ENCODE measurements around the gene GPN3. TPM values are rescaled to one million over a fixed set of nuclear protein-coding genes. Genes with fewer than 3 reads are reported as not detected.

Gene GPN3
- total and polyA plus RNA-seq, 2 of the 13 experiments (the other 11 are each of a cell fraction or from before 2014, with no cell fraction given), result 28.7 to 29.5 TPM

GRCh38 chr12:110501752-110502738 lies 34.0 kb upstream of the GPN3 start, which contains the start of the genes RAD9B and VPS29 (continued):
- peak; percentile 86 for TF ChIP-seq ZNF572 (CRISPR knock-in tag; IDR thresholded peaks at IDR 0.05)
- no peak for TF ChIP-seq ZNF3 (CRISPR knock-in tag; IDR thresholded peaks at IDR 0.05)
- TF ChIP-seq MBNL3 (CRISPR knock-in tag; conservative IDR thresholded peaks at IDR 0.05), result no peak
- peak; percentile 95 for TF ChIP-seq ZSCAN21 (CRISPR knock-in tag; IDR thresholded peaks at IDR 0.05; ENCODE audit: borderline replicate concordance)
- TF ChIP-seq EED (CRISPR knock-in tag; IDR thresholded peaks at IDR 0.05), result peak; percentile 91
- peak; percentile 100 for TF ChIP-seq ZNF687 (CRISPR knock-in tag; IDR thresholded peaks at IDR 0.05)
- peak; percentile 93; the same call in 1 of the 2 replicates for TF ChIP-seq MXD3 (CRISPR knock-in tag; IDR thresholded peaks at IDR 0.05)
- TF ChIP-seq PHF5A (CRISPR knock-in tag; IDR thresholded peaks at IDR 0.05; ENCODE audit: low read depth, unreplicated experiment), result peak; percentile 40
- TF ChIP-seq ZNF773 (CRISPR knock-in tag; IDR thresholded peaks at IDR 0.05; ENCODE audit: borderline replicate concordance), result peak; percentile 21; the same call in 1 of the 2 replicates
- peak; percentile 89 for TF ChIP-seq ZBTB2 (CRISPR knock-in tag; IDR thresholded peaks at IDR 0.05; ENCODE audit: low read depth)
- TF ChIP-seq ZNF333 (CRISPR knock-in tag; IDR thresholded peaks at IDR 0.05; ENCODE audit: borderline replicate concordance), result peak; percentile 81
- no peak for TF ChIP-seq CCAR2 (optimal IDR thresholded peaks at IDR 0.05; ENCODE audit: low read depth, low read length)
- TF ChIP-seq ZNF317 (CRISPR knock-in tag; IDR thresholded peaks at IDR 0.05), result peak; percentile 92
- no peak for TF ChIP-seq ZNF7 (CRISPR knock-in tag; IDR thresholded peaks at IDR 0.05)
- peak; percentile 97 for TF ChIP-seq ARNT2 (CRISPR knock-in tag; IDR thresholded peaks at IDR 0.05; ENCODE audit: low read depth)
- peak; percentile 91 for TF ChIP-seq NFKBIZ (CRISPR knock-in tag; IDR thresholded peaks at IDR 0.05)
- no peak; the same call in 1 of the 2 replicates for TF ChIP-seq KLF6 (CRISPR knock-in tag; IDR thresholded peaks at IDR 0.05)
- TF ChIP-seq ZNF350 (CRISPR knock-in tag; IDR thresholded peaks at IDR 0.05; ENCODE audit: borderline replicate concordance, low read depth), result peak; percentile 93
- TF ChIP-seq PPARG (CRISPR knock-in tag; conservative IDR thresholded peaks at IDR 0.05), result peak; percentile 75; the same call in 1 of the 2 replicates
- peak; percentile 99 for TF ChIP-seq ZFP36L1 (CRISPR knock-in tag; IDR thresholded peaks at IDR 0.05)
- TF ChIP-seq DNMT1 (CRISPR knock-in tag; IDR thresholded peaks at IDR 0.05), result 0 out of 2 replicates have a peak, but pooled peaks have one; percentile 41
- TF ChIP-seq STAT5B (CRISPR knock-in tag; IDR thresholded peaks at IDR 0.05), result 0 out of 2 replicates have a peak, but pooled peaks have one; percentile 51
- TF ChIP-seq ZNF256 (CRISPR knock-in tag; conservative IDR thresholded peaks at IDR 0.05), result peak; percentile 97

Measured in HepG2 (cell line).